Uterus (tissue), 2 donors: ENCODE data around the gene NT5E.

ENCODE experiments used
- POLR2A ChIP-seq, 2 donors: fragments of 450-650 bp; IDR thresholded peaks; one replicate each; pipeline ENCODE4 v1.6.1; 2016; ENCODE audit warnings: antibody characterized with exemption in 2 of 2, mild to moderate bottlenecking in 1 of 2, moderate library complexity in 1 of 2
- TF ChIP-seq, protein P1 (sequence below), 4 experiments: fragments of 200-600 bp in 2 of 4; fragments of 450-650 bp in 2 of 4; sonication (generic) in 2 of 4; IDR thresholded peaks; one replicate each; pipeline ENCODE4 v1.5.1; 2016 to 2019; ENCODE audit warnings: antibody characterized with exemption in 4 of 4, mild to moderate bottlenecking in 2 of 4, moderate library complexity in 1 of 4

DNA sequence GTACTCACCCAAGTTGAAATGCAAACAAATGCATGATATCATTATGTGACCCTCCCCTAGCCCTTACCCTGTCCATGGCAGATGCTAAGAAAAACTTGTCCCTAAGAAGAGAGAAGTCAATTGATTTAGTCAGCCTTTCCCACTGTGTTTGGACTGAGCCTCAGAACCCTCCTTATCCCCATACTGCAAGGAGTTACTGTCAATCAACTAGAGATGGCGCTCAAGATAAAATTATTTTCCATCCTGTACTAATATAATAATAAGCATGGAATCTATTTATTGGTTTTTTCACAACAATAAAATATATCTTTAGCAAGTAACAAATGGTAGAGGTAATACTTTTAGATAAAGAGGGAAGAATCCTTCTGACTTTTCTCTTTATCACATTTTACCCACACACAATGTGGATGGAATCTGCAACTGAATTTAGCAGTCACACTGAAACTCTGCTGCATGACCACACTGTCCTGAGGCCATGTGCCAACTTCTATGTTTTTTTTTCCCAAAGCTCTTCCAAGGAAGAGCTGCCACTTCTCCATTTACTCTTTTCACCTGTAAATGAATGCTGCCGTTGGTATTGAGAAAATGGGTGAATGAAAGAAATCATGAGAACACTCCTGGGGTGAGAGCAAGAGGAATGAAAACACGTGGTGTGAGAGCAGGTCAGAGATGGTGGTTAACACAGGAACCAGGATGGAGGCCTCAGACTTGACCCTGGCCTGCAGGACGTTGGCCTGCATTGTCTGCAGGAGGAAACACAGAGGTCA is 10.5 kb downstream of the NT5E start:
- TF ChIP-seq, protein P1, sequence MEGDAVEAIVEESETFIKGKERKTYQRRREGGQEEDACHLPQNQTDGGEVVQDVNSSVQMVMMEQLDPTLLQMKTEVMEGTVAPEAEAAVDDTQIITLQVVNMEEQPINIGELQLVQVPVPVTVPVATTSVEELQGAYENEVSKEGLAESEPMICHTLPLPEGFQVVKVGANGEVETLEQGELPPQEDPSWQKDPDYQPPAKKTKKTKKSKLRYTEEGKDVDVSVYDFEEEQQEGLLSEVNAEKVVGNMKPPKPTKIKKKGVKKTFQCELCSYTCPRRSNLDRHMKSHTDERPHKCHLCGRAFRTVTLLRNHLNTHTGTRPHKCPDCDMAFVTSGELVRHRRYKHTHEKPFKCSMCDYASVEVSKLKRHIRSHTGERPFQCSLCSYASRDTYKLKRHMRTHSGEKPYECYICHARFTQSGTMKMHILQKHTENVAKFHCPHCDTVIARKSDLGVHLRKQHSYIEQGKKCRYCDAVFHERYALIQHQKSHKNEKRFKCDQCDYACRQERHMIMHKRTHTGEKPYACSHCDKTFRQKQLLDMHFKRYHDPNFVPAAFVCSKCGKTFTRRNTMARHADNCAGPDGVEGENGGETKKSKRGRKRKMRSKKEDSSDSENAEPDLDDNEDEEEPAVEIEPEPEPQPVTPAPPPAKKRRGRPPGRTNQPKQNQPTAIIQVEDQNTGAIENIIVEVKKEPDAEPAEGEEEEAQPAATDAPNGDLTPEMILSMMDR (IDR thresholded peaks at IDR 0.05), result no peak
- no peak for TF ChIP-seq POLR2A (IDR thresholded peaks at IDR 0.05)
